Thyroid gland (tissue), 4 donors: ENCODE measurements around the gene FARP2.

Experiments
- POLR2A ChIP-seq, 2 donors: fragments of 450-650 bp; IDR thresholded peaks; one replicate each; pipeline ENCODE4 v1.6.1; 2017; ENCODE audit warnings: antibody characterized with exemption in 2 of 2, mild to moderate bottlenecking in 2 of 2, moderate library complexity in 1 of 2
- TF ChIP-seq, protein P1 (sequence below), 6 experiments: fragments of 200-600 bp in 3 of 6; fragments of 450-650 bp in 3 of 6; sonication (generic) in 3 of 6; IDR thresholded peaks; one replicate each; pipeline ENCODE4 v1.5.1; 2016 to 2019; ENCODE audit warnings: antibody characterized with exemption in 6 of 6, mild to moderate bottlenecking in 2 of 6, inconsistent platforms in 1 of 6, moderate library complexity in 1 of 6

DNA sequence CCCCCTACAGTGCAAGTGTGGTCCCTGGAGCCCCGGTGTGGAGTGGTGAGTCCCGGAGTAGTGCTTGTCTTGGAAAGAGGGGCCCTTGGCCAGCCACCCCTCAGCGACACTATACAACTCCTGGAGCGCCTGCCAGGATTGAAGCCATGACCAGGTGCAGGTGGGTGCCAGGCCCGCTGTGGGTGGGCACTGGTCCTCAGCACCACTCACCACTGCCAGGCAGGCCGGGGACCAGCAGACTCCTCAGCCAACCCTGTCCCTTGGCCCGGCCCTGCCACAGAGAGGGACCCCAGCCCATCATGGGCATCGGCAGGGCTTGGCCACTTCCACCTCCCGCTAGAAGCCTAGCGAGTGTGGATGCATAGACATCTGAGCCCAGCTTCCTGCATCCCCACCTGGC is 110.1 kb downstream of the FARP2 start:
- no peak for TF ChIP-seq POLR2A (IDR thresholded peaks at IDR 0.05)
- TF ChIP-seq, protein P1, sequence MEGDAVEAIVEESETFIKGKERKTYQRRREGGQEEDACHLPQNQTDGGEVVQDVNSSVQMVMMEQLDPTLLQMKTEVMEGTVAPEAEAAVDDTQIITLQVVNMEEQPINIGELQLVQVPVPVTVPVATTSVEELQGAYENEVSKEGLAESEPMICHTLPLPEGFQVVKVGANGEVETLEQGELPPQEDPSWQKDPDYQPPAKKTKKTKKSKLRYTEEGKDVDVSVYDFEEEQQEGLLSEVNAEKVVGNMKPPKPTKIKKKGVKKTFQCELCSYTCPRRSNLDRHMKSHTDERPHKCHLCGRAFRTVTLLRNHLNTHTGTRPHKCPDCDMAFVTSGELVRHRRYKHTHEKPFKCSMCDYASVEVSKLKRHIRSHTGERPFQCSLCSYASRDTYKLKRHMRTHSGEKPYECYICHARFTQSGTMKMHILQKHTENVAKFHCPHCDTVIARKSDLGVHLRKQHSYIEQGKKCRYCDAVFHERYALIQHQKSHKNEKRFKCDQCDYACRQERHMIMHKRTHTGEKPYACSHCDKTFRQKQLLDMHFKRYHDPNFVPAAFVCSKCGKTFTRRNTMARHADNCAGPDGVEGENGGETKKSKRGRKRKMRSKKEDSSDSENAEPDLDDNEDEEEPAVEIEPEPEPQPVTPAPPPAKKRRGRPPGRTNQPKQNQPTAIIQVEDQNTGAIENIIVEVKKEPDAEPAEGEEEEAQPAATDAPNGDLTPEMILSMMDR (IDR thresholded peaks at IDR 0.05), result no peak
